Astrocyte (in vitro differentiated cells and primary cell): ENCODE measurements around the gene SATB1. TPM values are rescaled to one million over a fixed set of nuclear protein-coding genes. Genes with fewer than 3 reads are reported as not detected.
"Not testable (repeated sequence)": the region's sequence is repeated elsewhere in the genome, so short reads cannot be mapped to it uniquely, and the experiment has no call there.

Experiments used
- DNase-seq: peaks from one replicate; pipeline ENCODE4 v3.0.0-alpha.2; 2010; ENCODE audit warnings: low read depth
- FAIRE-seq: peaks from 2 replicates; lab custom pipeline; 2011; peaks lifted over from hg19 to GRCh38; lab: Jason Lieb, UNC
- H2AFZ ChIP-seq: 2 replicates; pipeline ENCODE4 v1.6.0; 2012; ENCODE audit warnings: low read depth, low read length, inconsistent platforms
- H3K27ac ChIP-seq: 2 replicates; pipeline ENCODE4 v1.5.1; 2011; ENCODE audit warnings: low read depth, low read length, inconsistent platforms
- H3K27me3 ChIP-seq: 2 replicates; pipeline ENCODE4 v1.6.0; 2011; ENCODE audit warnings: low read length, inconsistent platforms; ENCODE audit not compliant: insufficient read depth
- H3K36me3 ChIP-seq: 2 replicates; pipeline ENCODE4 v1.5.1; 2011; ENCODE audit warnings: low read length, inconsistent platforms; ENCODE audit not compliant: insufficient read depth
- H3K4me1 ChIP-seq: 2 replicates; pipeline ENCODE4 v1.5.1; 2011; ENCODE audit warnings: low read length, inconsistent platforms; ENCODE audit not compliant: insufficient read depth
- H3K4me2 ChIP-seq: 2 replicates; pipeline ENCODE4 v1.6.0; 2012; ENCODE audit warnings: low read length, inconsistent platforms
- H3K4me3 ChIP-seq: 2 replicates; pipeline ENCODE4 v1.5.1; 2011; ENCODE audit warnings: low read depth, mild to moderate bottlenecking, low read length, inconsistent platforms; ENCODE audit not compliant: insufficient read depth
- H3K79me2 ChIP-seq: 2 replicates; pipeline ENCODE4 v1.6.0; 2012; ENCODE audit warnings: mild to moderate bottlenecking, low read length, inconsistent platforms; ENCODE audit not compliant: insufficient read depth
- H3K9ac ChIP-seq: 2 replicates; pipeline ENCODE4 v1.6.0; 2012; ENCODE audit warnings: mild to moderate bottlenecking, low read length, inconsistent platforms
- H3K9me3 ChIP-seq: 2 replicates; pipeline ENCODE4 v1.5.1; 2012; ENCODE audit warnings: low read depth, mild to moderate bottlenecking, low read length, inconsistent platforms; ENCODE audit not compliant: insufficient read depth
- H4K20me1 ChIP-seq: 2 replicates; pipeline ENCODE4 v1.6.0; 2012; ENCODE audit warnings: low read length, inconsistent platforms; ENCODE audit not compliant: insufficient read depth
- H3K27ac Mint-ChIP-seq: one replicate; pipeline ENCODE4 v1.8.0; 2021; ENCODE audit warnings: mild to moderate bottlenecking, mixed read lengths; ENCODE audit not compliant: unreplicated experiment
- H3K27me3 Mint-ChIP-seq: one replicate; pipeline ENCODE4 v1.8.0; 2021; ENCODE audit warnings: low read depth, mixed read lengths; ENCODE audit not compliant: unreplicated experiment
- H3K36me3 Mint-ChIP-seq: one replicate; pipeline ENCODE4 v1.8.0; 2021; ENCODE audit warnings: low read depth, mixed read lengths; ENCODE audit not compliant: unreplicated experiment
- H3K4me1 Mint-ChIP-seq: one replicate; pipeline ENCODE4 v1.8.0; 2021; ENCODE audit warnings: low read depth, mixed read lengths; ENCODE audit not compliant: unreplicated experiment
- H3K4me3 Mint-ChIP-seq: one replicate; pipeline ENCODE4 v1.8.0; 2021; ENCODE audit warnings: mild to moderate bottlenecking, moderate library complexity, mixed read lengths; ENCODE audit not compliant: unreplicated experiment
- H3K9me3 Mint-ChIP-seq: one replicate; pipeline ENCODE4 v1.8.0; 2021; ENCODE audit warnings: mild to moderate bottlenecking, mixed read lengths; ENCODE audit not compliant: unreplicated experiment
- EZH2 ChIP-seq: IDR thresholded peaks from 2 replicates; pipeline ENCODE4 v1.6.1; 2012; ENCODE audit warnings: mild to moderate bottlenecking, low read length, inconsistent platforms; ENCODE audit not compliant: insufficient read depth
- total RNA-seq: library from RNA; stranded (reverse); gene quantifications from 2 replicates; pipeline ENCODE4 v1.2.1, GENCODE V29; 2021
- TF ChIP-seq, protein P1 (sequence below): IDR thresholded peaks from 2 replicates; pipeline ENCODE4 v1.5.1; 2011; ENCODE audit warnings: low read depth, mild to moderate bottlenecking, inconsistent platforms, low read length, moderate library complexity; ENCODE audit not compliant: insufficient read depth

SATB1 gene
- total RNA-seq, 1 donor from 2014 or later, result 18.0 TPM

- H3K27ac Mint-ChIP-seq, result no peak overlapping the region
- H3K27me3 Mint-ChIP-seq, result no peaks in the 10 kb centered on the region
- H3K79me2 ChIP-seq, result no peaks in the 10 kb centered on the region
- H3K4me1 ChIP-seq, result no peaks in the 10 kb centered on the region
- H3K36me3 ChIP-seq, result no peaks in the 10 kb centered on the region
- no peak overlapping the region for H3K27ac ChIP-seq
- no peaks in the 10 kb centered on the region for H3K27me3 ChIP-seq
- H3K36me3 Mint-ChIP-seq, result no peaks in the 10 kb centered on the region
- no peaks in the 10 kb centered on the region for H4K20me1 ChIP-seq
- FAIRE-seq, result no peak
- no peak overlapping the region for H3K4me3 ChIP-seq
- no peak for DNase-seq
- no peaks in the 10 kb centered on the region for H3K9me3 Mint-ChIP-seq
- TF ChIP-seq, protein P1, sequence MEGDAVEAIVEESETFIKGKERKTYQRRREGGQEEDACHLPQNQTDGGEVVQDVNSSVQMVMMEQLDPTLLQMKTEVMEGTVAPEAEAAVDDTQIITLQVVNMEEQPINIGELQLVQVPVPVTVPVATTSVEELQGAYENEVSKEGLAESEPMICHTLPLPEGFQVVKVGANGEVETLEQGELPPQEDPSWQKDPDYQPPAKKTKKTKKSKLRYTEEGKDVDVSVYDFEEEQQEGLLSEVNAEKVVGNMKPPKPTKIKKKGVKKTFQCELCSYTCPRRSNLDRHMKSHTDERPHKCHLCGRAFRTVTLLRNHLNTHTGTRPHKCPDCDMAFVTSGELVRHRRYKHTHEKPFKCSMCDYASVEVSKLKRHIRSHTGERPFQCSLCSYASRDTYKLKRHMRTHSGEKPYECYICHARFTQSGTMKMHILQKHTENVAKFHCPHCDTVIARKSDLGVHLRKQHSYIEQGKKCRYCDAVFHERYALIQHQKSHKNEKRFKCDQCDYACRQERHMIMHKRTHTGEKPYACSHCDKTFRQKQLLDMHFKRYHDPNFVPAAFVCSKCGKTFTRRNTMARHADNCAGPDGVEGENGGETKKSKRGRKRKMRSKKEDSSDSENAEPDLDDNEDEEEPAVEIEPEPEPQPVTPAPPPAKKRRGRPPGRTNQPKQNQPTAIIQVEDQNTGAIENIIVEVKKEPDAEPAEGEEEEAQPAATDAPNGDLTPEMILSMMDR, result no peak
- TF ChIP-seq EZH2, result no peak
- no peak overlapping the region for H3K9ac ChIP-seq
- H2AFZ ChIP-seq, result no peak overlapping the region
- H3K4me3 Mint-ChIP-seq, result peak overlapping the region; percentile 43
- H3K4me1 Mint-ChIP-seq, result peaks cover 6% of the 10 kb centered on the region
- H3K4me2 ChIP-seq, result no peak overlapping the region
- H3K9me3 ChIP-seq, result no peaks in the 10 kb centered on the region
These were observed 44.6 kb upstream of the SATB1 start for GRCh38 chr3:18469775-18470174.

- Mint-ChIP-seq H3K36me3 (no peaks in the 10 kb centered on the region), H3K27me3 (no peaks in the 10 kb centered on the region), H3K9me3 (no peaks in the 10 kb centered on the region), H3K4me3 (no peak overlapping the region), H3K4me1 (peaks cover 6% of the 10 kb centered on the region), H3K27ac (no peak overlapping the region)
- Histone ChIP-seq H4K20me1 (no peaks in the 10 kb centered on the region), H3K36me3 (no peaks in the 10 kb centered on the region), H2AFZ (no peak overlapping the region), H3K27me3 (no peaks in the 10 kb centered on the region), H3K27ac (no peak overlapping the region), H3K4me1 (no peaks in the 10 kb centered on the region), H3K9me3 (no peaks in the 10 kb centered on the region), H3K79me2 (no peaks in the 10 kb centered on the region), H3K4me3 (no peak overlapping the region), H3K4me2 (no peak overlapping the region), H3K9ac (no peak overlapping the region)
- TF ChIP-seq EZH2, result no peak
- TF ChIP-seq, protein P1, result no peak
- DNase-seq (no peak), FAIRE-seq (no peak)
These were observed 41.0 kb upstream of the SATB1 start for GRCh38 chr3:18466136-18466535.

- Histone ChIP-seq H3K4me2 (no peak overlapping the region), H3K27ac (no peak overlapping the region), H3K4me1 (no peaks in the 10 kb centered on the region), H3K9ac (no peak overlapping the region), H3K36me3 (no peaks in the 10 kb centered on the region), H2AFZ (no peak overlapping the region), H3K27me3 (no peaks in the 10 kb centered on the region), H3K79me2 (no peaks in the 10 kb centered on the region), H3K9me3 (no peaks in the 10 kb centered on the region), H3K4me3 (no peak overlapping the region), H4K20me1 (no peaks in the 10 kb centered on the region)
- H3K4me1 Mint-ChIP-seq, result no peaks in the 10 kb centered on the region
- no peak overlapping the region for H3K27ac Mint-ChIP-seq
- H3K27me3 Mint-ChIP-seq, result no peaks in the 10 kb centered on the region
- DNase-seq, result no peak
- no peak overlapping the region for H3K4me3 Mint-ChIP-seq
- no peak for FAIRE-seq
- H3K36me3 Mint-ChIP-seq, result no peaks in the 10 kb centered on the region
- peaks cover 9% of the 10 kb centered on the region for H3K9me3 Mint-ChIP-seq
- no peak for TF ChIP-seq EZH2
- TF ChIP-seq, protein P1, result no peak
These were observed 29.6 kb upstream of the SATB1 start for GRCh38 chr3:18454766-18455165.

- peaks cover 23% of the 10 kb centered on the region for H3K27me3 ChIP-seq
- not testable (repeated sequence) for H3K4me2 ChIP-seq, H3K27me3 Mint-ChIP-seq, H3K9me3 Mint-ChIP-seq, H3K9me3 ChIP-seq, FAIRE-seq, H3K36me3 Mint-ChIP-seq, H4K20me1 ChIP-seq, H3K27ac ChIP-seq, H3K27ac Mint-ChIP-seq, H3K4me3 Mint-ChIP-seq, H3K36me3 ChIP-seq, DNase-seq, H3K4me1 Mint-ChIP-seq, H3K4me3 ChIP-seq, H3K9ac ChIP-seq, H3K79me2 ChIP-seq, H3K4me1 ChIP-seq, H2AFZ ChIP-seq
These were observed 24.5 kb upstream of the SATB1 start for GRCh38 chr3:18449618-18450017.
